AG09309 (cell line): Measurements from ENCODE around the gene KCTD14.
"Not testable (repeated sequence)": the region's sequence is repeated elsewhere in the genome, so short reads cannot be mapped to it uniquely, and the experiment has no call there.

Experiments
- DNase-seq: peaks from one replicate; pipeline ENCODE4 v3.0.0-alpha.2; 2010; ENCODE audit warnings: low read depth
- H3K4me3 ChIP-seq: 2 replicates; pipeline ENCODE4 v1.5.1; 2011; ENCODE audit warnings: mild to moderate bottlenecking, low read depth, low read length, moderate library complexity; ENCODE audit not compliant: control insufficient read depth
- TF ChIP-seq, protein P1 (sequence below): IDR thresholded peaks from 2 replicates; pipeline ENCODE4 v1.5.1; 2011; ENCODE audit warnings: mild to moderate bottlenecking, low read depth, low read length, inconsistent platforms; ENCODE audit not compliant: insufficient read depth, control insufficient read depth; ENCODE audit errors: missing control alignments

KCTD14 gene

DNA sequence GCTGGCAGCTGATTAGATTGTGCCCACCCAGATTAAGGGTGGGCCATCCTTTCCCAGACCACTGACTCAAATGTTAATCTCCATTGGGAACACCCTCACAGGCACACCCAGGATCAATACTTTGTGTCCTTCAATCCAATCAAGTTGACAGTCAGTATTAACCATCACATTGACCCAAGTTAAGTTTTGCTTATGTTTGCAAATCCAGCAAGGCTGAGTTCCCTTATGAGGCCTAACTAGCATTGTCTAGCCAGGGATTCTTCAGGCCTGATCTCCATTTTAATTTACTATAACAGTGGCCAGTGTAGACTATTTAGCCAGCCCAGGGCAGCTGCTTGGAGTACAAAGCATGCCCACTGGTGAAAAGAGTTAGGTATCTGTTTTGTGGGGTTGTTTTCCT is 2.3 kb upstream of the KCTD14 start:
- no peak for DNase-seq
- H3K4me3 ChIP-seq, result no peak overlapping the region
- TF ChIP-seq, protein P1, sequence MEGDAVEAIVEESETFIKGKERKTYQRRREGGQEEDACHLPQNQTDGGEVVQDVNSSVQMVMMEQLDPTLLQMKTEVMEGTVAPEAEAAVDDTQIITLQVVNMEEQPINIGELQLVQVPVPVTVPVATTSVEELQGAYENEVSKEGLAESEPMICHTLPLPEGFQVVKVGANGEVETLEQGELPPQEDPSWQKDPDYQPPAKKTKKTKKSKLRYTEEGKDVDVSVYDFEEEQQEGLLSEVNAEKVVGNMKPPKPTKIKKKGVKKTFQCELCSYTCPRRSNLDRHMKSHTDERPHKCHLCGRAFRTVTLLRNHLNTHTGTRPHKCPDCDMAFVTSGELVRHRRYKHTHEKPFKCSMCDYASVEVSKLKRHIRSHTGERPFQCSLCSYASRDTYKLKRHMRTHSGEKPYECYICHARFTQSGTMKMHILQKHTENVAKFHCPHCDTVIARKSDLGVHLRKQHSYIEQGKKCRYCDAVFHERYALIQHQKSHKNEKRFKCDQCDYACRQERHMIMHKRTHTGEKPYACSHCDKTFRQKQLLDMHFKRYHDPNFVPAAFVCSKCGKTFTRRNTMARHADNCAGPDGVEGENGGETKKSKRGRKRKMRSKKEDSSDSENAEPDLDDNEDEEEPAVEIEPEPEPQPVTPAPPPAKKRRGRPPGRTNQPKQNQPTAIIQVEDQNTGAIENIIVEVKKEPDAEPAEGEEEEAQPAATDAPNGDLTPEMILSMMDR, result no peak

DNA sequence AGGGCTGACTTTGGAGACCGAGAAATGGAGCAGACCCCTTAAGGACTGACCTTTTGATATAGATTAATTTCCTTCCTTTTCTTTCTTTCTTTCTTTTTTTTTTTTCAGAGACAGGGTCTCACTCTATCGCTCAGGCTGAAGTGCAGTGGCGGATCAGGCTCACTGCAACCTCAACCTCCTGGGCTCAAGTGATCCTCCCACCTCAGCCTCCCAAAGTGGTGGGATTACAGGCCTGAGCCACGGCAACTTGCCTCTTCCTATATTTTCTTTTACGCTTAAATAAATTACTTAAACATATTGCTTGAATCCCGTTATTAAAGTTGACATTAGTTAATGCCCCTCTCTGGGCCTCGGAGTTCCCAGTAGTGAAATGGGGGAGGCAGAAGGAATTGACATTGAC is 350 bp upstream of the KCTD14 start:
- peak overlapping the region; percentile 45 for H3K4me3 ChIP-seq
- no peak for DNase-seq
- TF ChIP-seq, protein P1, result no peak

DNA sequence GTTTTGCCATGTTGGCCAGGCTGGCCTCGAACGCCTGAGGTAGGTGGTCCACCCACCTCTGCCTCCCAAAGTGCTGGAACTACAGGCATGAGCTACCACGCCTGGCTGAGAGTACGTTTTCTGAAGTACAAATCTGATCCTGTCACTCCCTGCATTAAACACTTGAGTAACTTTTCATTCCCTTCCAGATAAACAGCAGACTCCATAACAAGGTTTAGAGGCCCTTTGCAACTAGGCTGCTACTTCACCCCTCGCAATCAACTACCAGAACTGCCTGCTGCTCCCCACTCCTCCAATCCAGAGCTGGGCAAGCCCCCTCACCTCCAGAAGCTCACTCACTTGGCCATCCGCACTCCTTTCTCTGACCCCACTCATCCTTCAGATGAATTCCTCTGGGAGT is 1.5 kb downstream of the KCTD14 start:
- TF ChIP-seq, protein P1, result no peak
- H3K4me3 ChIP-seq, result no peak overlapping the region
- no peak for DNase-seq

DNA sequence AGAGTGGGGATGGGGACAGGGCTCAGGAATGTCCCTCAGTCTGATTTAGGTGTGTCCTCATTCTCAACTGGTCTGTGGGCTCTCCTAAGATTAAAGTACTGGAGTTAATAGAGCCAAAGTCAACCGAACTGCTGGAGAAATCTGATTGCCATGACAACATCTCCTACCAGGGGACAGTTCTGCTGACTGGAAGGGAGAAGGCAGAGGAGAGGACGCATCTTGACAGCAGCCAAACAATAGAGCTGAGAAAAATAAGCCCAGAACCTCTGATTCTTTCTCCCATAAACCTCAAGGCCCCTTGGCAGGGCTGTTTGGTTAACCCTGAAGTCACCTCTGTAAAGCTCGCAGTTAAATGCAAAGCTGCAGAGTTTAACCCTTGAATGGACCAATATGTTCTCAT is 2.8 kb downstream of the KCTD14 start:
- DNase-seq, result no peak
- TF ChIP-seq, protein P1, result no peak
- no peak overlapping the region for H3K4me3 ChIP-seq

DNA sequence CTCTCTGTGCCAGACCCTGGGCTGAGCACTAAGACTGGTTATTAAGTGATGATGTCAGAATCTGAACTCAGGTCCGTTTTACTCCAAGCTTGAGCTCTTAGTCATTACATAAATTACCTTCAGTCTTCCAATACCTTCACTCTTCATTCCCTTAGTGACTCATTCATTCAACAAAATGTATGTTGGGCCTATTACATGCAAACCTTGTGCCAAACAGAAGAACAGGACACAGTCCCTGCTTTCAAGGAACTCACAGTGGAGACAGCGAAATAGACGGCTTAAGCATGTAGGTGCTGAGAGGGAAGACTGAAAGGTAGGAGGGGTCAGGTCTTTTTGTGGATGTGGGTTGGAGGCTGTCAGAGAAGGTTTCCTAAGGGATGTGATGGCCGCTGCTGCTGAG is 3.3 kb downstream of the KCTD14 start:
- H3K4me3 ChIP-seq, result no peak overlapping the region
- no peak for DNase-seq
- TF ChIP-seq, protein P1, result no peak

DNA sequence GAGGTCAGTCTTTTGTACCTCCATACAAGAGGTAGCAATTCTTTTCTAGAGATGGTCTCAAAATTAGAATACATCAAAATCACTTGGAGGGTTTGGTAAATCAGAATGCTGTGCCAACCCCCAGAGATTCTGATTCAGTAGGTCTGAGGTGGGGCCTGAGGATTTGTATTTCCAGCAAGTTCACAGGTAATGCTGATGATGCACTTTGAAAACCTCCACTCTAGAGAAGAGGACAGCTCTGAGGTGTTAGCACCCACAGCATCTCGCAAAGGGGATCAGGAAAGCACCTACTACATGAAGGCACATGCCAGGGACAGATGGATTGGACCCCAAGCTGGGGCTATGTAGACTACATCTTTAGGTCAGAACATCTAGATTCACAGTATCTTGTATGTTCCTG is 7.2 kb downstream of the KCTD14 start:
- TF ChIP-seq, protein P1, result no peak
- no peak overlapping the region for H3K4me3 ChIP-seq
- DNase-seq, result no peak

DNA sequence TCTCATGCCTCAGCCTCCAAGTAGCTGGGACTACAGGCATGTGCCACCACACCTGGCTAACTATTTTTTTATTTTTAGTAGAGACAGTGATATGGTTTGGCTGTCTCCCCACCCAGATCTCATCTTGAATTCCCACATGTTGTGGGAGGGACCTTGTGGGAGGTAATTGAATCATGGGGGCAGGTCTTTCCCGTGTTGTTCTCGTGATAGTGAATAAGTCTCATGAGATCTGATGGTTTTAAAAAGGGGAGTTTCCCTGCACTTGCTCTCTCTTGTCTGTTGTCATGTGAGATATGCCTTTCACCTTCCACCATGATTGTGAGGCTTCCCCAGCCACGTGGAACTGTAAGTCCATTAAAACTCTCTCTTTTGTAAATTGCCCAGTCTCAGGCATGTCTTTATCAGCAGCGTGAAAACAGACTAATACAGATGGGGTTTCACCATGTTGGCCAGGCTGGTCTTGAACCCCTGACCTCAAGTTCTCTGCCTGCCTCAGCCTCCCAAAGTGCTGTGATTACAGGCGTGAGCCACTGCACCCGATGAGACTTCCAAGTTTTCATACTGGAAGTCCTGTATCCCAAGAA is 8.0 kb downstream of the KCTD14 start:
- DNase-seq, H3K4me3 ChIP-seq: not testable (repeated sequence)
